Hematopoietic multipotent progenitor cell treated with erythropoietin and hydrocortisone succinate and interleukin-3 and kit ligand, for 4 days (in vitro differentiated cells): ENCODE data around the gene PRXL2A.
"Not testable (repeated sequence)": the region's sequence is repeated elsewhere in the genome, so short reads cannot be mapped to it uniquely, and the experiment has no call there.

Experiments used
- DNase-seq: peaks from one replicate; pipeline ENCODE4 v3.0.0-alpha.2; 2015

Gene PRXL2A

DNA sequence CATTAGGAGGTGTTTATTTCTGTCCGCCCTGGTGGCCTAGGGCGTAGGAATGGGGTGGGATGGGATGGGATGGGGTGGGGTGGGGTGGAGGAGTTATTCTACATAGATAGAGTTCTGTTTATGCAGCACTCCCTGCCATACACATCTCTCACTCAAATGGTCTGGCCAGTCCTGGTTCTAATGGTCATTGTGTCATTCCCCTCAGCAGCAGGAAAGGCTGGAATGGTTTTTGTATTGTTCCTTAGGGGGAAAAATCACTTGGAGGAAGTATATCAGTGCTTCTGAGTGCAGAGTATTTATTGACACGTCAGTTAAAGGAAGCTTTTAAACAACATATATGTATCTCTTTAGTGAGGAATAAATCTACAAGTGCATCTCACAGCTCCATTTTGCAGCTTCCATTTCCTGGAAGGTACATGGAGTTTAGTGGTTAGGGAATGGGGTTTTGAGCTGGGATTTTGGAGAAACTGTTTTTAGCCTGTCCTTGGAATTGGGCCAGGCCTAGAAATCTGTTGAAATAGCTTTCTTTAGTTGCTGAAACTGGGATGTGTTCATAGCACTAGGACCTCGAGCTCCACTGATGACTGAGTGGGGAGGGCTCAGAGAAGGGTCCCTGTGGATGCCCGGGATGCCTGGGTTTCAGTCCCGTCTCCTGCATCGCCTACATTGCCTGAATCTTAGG lies 54.1 kb downstream of the PRXL2A start:
- no peak for DNase-seq

DNA sequence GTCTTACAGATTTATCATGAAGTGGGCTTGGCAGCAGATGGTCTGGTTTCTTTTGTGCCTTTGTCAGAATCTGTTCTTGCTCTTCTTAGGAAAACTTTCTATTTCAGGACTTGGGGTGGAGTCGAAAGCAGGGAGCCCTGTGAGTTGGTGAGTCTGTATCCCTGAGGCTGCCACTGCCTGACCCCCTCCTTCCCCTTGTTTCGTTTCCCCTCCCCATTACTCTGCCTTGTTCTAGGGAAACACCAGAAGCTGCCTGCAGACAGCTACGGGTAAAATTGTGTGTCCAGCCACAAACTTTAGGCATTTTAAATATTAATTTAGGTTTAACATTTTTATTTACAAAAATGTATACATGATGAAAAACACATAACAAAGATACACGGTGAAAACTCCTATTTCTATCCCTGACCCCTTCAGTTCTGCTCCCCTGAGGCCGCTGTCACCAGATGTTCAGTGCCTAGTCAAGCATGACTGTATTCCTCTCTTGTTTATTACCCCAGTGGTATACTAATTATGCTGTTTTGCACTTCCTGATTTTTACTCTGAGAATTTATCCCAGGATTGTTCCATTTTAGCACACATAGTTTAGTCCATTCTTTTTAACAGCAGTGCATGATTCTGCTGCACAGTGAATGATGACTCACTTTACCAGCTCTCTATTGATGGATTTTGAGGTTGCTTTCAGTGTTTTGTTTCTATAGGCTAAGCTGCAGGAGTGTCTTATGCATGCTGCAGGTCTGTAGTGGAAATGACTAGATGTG lies 54.8 kb downstream of the PRXL2A start:
- peak; percentile 15 for DNase-seq

DNA sequence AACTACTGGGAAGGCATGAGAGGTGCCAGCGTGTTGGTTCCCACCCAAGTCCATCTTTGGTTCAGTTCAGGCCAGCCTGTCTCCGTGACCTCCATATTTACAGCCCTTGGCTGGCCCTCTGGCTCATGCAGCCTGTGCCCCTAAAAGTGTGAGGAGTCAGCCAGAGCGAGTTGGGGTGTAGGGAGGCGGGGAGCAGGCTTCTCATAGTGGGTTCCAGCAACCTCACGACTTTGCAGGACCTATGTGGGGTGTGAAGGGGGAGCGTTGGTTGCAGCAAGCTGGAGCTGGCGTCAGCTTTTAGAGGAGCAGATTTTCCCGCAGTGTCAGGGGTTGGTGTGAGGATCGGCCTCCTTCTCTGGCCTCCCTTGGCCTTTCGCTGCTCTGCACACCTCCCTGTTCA lies 55.5 kb downstream of the PRXL2A start:
- no peak for DNase-seq

DNA sequence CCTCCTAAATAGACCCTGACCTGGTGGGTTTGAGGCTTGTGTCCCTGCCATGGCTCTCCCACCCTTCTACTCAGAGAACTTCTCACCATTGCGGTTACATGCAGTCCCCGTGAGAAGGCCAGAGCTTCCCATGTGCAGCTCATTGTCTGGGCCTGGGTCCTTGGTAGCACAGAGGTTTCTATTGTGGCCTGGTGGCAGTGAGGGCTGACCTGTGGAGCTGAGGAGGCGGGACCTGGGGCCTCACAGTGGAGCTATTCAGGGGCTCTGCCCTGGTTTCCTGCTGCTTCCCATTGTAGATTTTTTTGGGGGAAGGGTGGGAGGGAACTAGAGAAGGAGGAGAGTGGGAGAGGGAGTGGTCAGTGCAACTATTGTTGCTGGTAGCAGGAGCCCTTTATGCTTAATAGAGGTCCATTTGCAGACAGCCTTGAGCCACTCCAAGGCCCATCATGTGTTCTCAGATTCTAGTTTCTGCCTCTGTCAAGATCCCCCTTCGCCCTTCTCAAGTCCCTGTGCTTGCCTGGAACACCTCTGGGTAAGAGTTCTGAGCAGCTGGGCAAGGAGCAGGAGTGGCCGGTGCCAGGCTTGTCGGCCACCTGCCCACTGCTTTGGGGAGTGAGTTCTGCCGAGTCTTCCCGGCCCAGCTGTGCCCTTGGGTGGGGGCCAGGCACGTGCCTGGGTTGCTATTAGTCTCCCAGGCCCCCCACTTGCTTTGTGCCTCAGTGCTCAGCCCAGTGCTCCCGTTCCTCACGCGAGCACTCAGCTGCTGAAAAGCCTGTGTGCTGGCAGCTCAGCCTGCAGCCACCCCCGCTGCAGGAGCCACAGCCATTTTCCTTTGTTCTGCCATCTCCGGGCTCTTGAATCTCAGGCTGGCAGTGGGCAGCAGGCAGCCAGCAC lies 56.5 kb downstream of the PRXL2A start:
- DNase-seq = peak; percentile 32

DNA sequence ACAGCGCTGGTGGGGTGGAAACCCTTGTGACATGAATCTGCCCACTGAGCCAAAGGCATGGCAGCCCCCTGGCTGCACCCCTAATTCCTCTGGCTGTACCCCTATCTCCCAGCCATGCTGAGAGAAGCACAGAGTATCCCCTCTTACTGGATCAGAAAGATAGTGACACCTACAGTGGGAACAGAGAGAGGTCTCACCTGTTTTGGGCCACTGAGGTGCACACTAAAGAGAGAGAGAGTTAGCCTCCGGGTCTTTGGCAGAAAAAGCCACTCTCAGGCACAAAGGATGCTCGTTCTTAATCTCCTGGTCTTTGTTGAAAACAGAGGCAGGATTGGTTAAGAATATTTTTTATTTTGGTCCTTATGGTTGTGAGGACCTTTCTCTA lies 57.1 kb downstream of the PRXL2A start:
- no peak for DNase-seq

DNA sequence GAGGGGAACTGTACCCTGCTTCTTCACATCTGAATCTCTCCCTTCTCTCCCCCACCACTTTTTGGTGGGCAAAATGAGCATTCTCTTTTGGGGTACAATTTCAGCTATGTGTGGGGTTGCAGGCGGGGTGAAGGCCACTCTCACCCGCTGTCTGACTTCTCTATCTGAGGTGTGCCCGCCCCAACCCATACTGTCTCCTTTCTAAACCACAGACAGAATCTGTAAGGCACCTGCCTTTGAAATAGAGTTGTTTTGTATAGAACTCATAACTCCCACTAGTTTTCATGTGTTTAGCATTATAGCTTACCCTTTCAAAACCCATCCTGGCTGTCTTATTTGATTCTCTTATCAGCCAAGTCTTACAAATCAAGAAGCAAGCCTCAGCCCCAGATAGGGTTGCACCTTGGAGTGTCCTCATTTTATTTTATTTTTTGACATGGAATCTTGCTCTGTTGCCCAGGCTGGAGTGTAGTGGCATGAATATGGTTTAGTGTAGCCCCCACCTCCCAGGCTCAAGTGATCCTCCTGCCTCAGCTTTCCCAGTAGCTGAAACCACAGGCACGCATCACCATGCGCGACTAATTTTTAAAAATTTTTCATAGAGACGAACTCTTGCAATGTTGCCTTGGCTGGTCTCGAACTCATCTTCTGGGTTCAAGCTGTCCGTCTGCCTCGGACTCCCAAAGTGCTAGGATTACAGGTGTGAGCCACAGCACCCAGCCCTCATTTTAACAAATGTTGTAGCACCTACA lies 57.7 kb downstream of the PRXL2A start:
- peak; percentile 48 for DNase-seq

DNA sequence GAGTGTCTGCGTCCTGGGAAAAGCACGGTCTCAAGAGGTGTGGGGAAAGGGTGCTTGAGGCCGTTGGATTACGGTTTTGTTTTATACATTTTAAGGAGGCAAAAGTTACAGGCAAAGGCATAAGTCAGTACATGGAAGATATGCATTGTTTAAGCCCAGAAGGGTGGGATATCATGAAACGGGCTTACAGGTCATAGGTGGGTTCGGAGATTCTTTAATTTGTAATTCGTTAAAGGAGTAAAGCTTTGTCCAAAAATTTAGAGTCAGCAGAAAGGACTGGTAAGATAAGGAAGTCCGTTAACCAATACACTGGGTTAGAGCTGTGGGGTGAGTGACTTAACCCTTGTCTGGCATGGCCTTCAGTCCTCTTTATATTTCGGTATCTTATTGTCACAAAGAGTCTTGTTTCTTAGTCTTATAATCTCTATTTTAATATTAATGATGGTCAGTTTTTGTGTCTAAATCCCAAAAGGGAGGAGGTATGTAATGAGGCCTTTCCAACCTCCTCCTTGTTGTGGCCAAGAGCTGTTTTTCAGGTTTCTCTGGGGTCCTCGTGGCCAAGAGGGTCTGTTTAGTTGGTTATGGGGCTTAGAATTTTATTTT lies 58.5 kb downstream of the PRXL2A start:
- peak; percentile 85 for DNase-seq

DNA sequence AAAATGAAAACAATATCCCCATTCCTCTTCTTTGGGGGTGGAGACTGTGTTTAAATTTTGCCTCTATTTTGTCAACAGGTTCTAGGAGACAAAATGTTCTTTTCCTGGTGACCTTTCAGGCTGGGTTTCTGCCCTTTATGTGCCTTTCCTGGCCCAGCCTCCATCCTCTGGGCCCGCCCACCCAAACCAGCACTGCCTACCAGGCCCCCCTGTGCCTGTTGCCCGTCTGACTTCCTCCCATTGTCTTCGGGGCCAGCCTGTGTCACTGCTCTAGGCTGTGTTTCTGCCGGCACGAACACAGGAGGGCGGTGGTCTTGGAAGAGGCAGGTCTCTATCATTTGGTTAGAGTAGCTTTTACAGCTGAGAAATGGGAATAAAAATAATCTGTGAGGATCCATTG lies 59.7 kb downstream of the PRXL2A start:
- peak; percentile 90 for DNase-seq

DNA sequence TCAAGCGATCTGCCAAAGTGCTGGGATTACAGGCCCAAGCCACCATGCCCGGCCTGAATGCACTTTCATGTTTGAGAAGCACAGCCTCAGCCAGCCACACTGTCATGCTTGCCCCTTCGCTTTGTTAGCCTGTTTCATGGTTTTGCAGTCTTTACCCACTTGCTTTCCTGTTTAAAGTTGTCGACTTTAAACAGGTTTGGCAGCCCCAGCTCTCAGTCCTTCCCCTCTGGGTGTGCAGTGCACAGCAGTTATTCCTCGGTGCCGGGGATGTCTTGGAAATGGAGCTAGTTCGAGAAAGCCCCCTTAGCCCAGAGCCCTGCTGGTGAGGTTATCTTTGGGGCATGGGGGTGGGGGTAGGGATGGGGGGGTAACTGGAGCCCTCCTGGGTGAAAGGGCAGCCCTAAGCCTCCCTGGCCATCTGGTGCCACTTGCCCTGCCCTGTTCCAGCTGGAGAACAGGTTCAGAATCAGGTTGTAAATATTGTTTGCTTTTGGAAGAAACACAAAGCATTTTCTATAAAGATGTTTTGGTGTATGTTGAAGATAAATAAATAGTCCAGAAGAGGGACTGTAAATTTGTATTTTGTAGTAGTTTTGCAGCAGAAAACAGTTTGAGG lies 60.6 kb downstream of the PRXL2A start:
- DNase-seq = peak; percentile 18

DNA sequence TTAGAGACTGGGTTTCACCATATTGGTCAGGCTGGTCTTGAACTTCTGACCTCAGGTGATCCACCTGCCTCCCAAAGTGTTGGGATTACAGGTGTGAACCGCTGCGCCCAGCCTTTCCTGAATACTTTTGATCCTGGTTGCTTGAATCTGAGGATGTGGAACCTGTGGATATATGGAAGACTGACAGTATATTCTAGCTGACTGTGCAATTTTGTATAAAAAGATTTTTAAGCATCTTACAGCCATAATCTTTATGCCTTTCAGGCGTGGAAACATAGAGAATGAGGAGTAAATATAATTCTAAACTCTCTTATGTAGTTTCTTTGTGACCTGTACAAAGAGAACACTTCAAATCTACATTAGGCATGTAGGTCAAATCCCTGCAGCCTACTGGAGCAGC lies 61.9 kb downstream of the PRXL2A start:
- DNase-seq = no peak

DNA sequence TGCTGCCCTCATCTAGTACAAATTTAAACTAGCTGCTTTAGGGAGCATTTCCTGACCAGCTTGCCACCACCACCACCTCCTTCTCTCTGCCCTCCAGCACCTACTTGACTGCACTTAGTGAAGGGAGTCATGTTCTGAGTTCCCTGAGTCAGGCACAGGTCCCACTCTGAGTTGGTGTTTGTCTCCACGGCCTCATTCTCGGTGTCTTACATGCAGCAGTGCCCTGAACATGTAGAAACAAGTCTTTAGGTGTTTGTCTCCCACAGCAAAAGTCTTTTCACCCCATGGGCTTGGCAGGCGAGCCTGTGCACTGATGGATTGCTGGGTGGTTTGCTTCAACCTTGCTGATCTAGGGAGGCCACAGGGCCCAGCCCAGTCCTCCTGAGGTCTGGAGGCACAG lies 62.6 kb downstream of the PRXL2A start:
- no peak for DNase-seq

DNA sequence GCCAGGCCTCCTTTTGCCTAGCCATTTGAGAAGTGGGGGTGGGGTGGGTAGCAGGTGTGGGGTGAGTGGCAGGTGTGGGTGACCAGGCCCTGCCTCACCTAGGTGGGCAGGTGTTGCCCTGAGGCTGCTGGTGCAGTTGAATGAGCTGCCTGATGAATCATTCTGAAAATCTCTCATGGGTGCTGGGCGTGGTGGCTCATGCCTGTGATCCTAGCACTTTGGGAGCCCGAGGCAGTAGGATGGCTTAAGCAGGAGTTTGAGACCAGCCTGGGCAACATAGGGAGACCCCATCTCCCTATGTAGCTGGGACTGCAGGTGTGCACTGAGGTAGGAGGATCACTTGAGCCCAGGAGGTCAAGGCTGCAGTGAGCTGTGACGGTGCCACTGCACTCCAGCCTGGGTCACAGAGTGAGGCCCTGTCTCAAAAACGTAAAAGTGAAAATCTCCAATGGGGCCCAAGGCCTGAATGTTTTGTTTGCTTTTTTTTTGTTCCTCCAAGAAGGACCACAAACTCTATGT lies 63.4 kb downstream of the PRXL2A start:
- no peak for DNase-seq

DNA sequence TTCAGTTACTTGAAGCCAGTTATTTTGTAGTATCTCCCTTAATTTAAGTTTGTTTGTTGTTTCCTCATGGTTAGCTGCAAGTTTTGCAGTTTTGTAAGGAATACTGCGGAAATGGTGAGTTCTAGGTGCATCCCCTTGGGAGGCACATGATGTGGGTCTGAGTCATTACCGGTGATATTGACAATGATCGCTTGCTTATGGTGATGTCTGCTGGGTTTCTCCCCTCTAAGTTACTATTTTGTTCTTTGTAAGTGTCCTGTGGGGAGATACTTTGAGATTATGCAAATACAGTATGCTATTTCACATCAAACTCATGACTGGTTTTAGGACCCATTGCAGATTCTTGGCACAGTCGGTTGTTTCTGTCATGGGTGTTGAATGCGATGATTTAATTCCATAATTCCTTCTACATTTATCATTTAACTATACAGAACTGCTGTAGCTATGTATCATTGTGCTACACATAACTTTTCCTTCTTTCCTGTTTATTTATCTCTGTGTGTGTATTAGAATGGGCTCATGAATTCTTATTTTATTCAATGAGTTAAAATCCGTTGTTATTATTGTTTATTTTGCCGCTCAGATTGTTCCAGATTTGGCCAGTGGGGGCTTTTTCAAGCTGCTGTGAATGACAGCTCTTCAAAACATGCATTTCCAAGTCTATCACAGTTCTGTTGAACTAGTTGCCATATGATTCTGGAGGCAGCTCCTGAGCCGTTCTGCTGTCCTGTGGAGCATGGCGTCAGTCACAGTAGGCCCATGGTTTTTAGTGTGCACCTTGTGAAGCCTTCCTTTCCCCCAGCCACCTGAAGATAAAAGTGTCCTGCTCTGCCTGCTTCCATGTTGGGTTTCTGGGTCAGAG lies 64.1 kb downstream of the PRXL2A start:
- no peak for DNase-seq

DNA sequence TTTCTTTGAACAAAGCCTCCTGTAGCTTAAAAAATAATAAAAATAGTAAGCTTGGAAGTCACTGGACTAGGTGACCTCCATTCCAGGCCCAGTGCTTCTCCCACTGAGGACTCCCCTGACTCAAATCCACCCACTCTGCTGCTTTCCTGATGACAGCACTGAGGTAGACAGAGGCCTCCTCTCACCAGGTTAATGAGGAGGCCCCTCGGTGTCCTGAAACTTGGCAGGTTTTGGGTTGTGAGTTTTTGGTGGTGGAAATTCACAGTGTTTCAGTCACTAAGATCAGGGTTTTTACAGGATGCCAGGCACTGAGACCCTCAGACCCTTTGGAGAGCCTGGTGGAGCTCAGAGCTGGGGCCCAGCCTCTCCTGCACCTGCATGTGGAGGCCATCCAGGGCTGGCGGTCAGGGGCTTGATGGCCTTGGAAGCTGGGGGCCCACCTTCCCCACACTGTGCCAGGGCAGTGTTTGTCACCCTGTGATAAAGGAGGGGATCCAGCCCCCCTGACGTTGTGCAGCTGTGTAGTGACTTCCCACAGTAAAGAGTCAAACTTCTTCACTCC lies 64.8 kb downstream of the PRXL2A start:
- no peak for DNase-seq

DNA sequence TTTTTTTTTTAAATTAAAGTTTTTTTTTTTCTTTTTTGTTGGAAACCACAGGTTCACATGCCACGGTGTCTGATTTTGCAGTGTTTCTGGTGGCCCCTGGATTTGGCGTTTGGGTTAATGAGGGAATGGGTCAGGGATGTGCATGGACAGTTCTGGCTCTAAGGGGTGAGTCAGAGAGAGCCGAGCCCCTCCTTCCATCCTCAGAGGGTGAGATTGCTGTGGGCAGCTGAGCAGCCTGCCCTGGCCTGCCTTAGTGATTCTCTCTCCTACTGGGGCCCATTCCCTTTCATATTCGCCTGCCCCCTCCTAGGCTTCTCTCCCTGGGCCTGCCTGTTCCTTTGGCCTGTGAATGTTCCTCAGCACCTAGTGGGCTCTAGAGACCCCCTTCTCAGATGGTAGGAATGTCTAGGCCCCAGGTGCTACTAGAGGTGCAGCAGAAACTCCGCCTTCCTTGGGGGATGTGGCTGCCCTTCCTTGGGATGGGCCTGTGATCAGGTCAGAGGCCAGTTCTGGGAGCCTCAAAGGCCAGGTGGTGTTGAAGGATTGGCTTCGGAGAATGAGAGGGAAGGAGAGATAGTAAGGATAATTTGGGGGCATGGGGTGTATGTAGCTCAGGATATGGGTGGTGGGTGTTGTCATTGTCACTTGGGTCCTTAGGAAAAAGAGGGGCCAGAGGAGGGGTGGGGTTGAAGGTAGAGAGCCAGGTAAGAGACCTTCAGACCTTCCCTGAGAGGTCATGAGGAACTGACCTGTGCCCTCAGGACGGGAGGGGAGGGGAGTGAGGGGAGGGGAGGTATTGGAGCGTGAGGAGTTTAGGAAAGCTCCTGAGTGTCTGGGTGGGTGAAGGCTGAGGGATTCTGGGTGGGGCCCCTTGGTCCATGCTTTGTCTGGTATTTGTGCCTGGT lies 65.6 kb downstream of the PRXL2A start:
- no peak for DNase-seq

DNA sequence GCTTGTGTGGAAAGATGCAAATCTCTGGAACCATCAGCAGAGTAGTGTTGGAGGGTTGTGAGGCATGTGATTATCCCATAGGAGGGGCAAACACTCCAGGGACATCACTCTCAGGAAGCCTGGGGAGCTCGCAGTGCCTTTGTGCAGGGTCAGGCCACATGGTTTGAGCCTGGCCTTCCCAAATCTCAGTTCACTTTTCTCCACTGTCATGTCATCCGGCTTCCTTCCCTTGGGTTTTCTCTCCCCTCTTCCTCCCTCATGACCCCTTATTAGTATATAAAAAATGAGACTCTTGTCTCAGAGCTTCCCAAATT lies 66.2 kb downstream of the PRXL2A start:
- DNase-seq = no peak

DNA sequence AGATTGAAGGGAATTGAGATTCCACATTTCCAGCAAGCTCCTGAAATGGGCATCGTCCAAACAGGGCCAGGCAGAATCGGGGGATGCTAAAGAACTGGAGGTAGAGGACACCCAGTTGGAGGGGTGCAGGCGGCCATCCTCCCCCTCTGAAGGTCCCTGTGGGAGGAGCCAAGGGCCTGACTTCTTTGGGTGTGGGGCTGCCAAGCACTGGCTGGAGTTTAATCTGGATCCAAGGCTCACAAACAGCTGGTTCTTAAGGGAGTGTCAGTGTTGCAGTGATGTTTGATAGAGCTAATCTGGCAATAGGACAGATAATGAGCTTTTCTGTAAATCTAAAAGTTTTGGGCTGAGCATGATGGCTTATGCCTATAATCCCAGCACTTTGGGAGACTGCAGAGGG lies 66.6 kb downstream of the PRXL2A start:
- DNase-seq = peak; percentile 32

DNA sequence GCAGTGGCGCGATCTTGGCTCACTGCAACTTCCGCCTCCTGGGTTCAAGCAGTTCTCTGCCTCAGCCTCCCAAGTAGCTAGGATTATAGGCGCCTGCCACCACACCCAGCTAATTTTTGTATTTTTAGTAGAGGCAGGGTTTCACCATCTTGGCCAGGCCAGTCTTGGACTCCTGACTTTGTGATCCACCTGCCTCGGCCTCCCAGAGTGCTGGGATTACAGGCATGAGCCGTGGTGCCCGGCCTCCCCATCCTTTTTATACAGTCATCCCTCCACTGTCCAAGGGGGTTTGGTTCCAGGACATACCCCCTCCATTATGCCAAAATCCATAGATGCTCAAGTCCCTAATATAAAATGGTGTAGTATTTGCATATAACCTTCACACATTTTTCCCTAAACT lies 67.3 kb downstream of the PRXL2A start:
- DNase-seq = not testable (repeated sequence)

DNA sequence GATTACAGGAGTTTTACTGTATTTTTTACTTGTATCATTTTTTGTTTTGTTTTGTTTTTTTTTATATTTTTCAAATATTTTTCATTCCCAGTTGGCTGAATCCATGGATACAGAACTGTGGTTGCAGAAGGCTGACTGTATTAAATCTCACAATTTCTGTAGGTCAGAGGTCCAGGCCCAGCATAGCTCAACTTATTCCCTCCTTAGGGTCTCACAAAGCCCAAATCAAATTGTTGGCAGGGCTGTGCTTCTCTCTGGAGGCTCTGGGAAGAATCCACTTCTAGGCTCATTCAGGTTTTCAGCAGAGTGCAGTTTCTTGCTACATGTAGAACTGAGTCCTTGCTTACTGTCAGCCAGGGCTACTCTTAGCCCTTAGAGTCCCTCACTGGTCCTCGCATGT lies 68.3 kb downstream of the PRXL2A start:
- no peak for DNase-seq

DNA sequence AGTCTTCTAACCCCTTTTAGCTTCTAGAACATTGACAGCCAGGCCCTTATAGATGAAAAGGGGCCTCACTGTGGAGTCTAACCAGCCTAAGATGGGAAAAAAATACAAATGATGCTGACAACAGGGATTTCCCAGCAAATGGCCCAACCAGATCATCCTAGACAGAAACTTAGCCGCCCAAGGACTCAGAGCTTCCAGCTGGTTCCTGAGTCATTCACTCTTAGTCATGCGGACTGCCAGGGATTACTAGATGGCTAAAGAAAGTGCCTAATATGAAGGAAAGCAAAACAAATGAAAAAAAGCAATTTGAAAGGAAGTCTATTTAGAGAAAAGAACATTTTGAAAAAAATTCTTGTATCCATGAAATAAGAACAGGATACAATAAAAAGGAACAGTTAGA lies 69.5 kb downstream of the PRXL2A start:
- DNase-seq = no peak
